Stimulated activated CD4-positive, alpha-beta T cell treated with anti-CD3 and anti-CD28 coated beads, Interleukin-1b, Interleukin-23, amount 100 ng/mL, for 48 hours (primary cell): ENCODE measurements around the gene SUSD5.

ENCODE experiments used
- DNase-seq: peaks from one replicate; pipeline ENCODE4 v3.0.0-alpha.2; 2020

The SUSD5 gene

GRCh38 chr3:33218446-33219174 is at the start of gene SUSD5:
Gene SUSD5 (minus strand): TSS chr3:33218810. CDS start chr3:33218797, 13 bp downstream.
- DNase-seq: no peak

DNA sequence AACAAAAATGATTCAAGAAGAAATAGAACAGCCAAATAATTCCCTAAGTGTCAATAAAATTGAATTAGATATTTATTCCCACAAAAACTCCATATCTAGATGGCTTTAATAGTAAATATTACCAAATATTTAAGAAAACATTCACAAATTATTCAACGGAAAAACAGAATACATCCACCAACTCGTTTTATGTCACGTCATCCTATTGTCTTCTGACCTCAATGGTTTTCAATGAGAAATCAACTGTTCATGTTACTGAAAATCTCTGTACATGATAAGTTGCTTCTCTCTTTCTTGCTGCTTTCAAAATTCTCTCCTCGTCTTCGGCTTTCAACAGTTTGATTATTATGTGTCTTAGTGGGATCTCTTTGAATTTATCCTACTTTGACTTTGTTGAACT is 41.5 kb upstream of the SUSD5 start:
- no peak for DNase-seq

DNA sequence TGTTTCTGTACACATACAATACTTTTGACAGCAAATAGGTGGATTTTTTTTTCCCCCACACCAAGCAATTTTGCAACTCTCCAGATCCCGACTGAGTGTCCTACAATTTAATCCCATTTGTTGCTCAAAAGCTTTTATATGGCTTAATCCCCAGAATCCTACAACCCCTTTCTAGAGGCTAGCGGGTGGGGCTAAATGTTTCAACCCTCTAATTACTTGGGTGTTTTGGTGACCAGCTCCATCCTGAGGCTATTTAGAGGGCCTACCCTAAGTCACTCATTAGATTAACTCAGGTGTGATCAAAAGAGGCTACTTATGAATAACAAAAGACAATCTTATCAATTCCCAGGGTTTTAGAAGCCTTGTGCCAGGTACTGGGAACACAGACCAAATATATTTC is 37.6 kb upstream of the SUSD5 start:
- no peak for DNase-seq

GRCh38 chr3:33250712-33251111 is 32.1 kb upstream of the SUSD5 start:
- no peak for DNase-seq

DNA sequence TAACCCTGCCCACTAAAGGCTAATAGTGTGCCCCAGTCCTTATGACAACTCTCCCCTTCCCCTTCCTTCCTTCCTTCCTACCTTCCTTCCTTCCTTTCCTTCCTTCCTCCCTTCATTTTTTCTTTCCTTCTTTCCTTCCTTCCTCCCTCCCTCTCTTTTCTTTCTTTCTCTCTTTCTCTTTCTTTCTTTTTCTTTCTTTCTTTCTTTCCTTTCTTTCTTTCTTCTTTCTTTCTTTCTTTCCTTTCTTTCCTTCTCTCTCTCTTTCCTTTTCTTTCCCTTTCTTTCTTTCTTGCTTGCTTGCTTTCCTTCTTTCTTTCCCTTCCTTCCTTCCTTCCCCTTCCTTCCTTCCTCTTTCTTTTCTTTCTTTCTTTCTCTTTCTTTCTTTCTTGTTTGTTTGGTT is 28.2 kb upstream of the SUSD5 start:
- no peak for DNase-seq

- no peak for DNase-seq
These were observed 21.7 kb upstream of the SUSD5 start for GRCh38 chr3:33240261-33240660.

GRCh38 chr3:33238923-33239322 is 20.3 kb upstream of the SUSD5 start:
- no peak for DNase-seq

- DNase-seq: no peak
These were observed 18.8 kb upstream of the SUSD5 start for GRCh38 chr3:33237439-33237838.

- DNase-seq: no peak
These were observed 17.4 kb upstream of the SUSD5 start for GRCh38 chr3:33236005-33236404.

GRCh38 chr3:33233884-33234283 is 15.3 kb upstream of the SUSD5 start:
- no peak for DNase-seq

- no peak for DNase-seq
These were observed 13.3 kb upstream of the SUSD5 start for GRCh38 chr3:33231756-33232465.

DNA sequence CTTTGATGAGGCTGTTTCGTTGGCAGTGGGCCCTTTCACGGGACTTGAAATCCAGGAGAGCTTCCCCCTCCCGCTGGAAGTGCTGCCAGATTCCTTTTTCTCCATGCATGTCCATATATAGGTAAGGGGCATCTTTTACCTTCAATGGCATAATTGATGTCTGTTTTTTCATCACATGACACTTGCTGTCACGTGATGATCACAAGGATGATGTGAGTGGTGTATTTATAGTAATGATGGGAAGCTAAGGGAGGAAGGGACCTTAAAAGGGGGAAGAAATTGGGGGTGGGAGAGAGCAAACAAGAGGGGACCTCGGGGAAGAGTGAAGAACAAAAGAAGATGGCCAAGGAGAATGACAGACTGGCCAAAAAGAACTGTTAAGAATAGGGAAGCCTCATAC is 11.3 kb upstream of the SUSD5 start:
- DNase-seq: no peak

GRCh38 chr3:33229066-33229465 is 10.5 kb upstream of the SUSD5 start:
- no peak for DNase-seq

- no peak for DNase-seq
These were observed 2.6 kb upstream of the SUSD5 start for GRCh38 chr3:33221241-33221640.

DNA sequence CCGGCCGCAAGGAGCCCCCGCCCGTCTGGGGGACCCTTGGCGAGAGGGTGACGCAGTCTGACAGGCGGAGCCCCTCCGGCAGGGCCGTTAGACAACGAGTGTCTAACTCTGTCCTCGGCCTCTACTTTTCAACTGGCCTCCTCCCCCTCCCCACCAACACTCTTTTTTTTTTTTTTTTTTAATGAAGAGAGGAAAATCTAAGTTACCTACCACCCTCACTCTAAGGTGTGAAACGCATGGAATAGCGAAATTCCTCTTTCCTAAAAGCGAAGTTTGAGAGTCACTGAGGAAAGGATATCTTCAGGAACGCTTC is 521 bp upstream of the SUSD5 start:
- no peak for DNase-seq

DNA sequence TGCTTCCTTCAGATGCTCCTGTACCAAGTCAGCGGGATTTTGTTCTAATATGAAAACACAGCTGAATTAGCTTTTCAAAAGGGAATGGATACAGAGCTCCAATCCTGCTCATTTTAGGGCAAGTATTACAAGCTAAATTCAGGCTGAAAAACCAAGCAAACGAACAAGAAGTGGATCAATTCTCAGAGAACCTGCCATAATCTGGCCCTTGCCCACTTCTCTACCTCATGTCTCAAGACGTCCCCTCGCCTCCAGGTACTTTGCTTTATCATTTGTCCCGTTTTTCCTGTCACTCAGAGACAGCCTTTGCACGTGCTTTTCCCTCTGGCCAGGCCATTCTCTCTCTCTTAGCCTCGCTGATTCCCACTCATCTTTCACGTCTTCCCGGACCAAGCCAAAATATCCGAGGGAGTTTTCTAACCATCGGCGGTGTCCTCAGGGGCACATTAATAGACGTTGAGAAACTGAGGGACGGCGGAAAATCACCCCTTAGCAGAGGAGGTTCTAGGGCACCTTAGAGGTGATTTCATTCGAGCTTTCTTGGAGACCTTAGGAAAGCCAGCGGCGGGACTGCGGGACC is 654 bp downstream of the SUSD5 start:
- no peak for DNase-seq

DNA sequence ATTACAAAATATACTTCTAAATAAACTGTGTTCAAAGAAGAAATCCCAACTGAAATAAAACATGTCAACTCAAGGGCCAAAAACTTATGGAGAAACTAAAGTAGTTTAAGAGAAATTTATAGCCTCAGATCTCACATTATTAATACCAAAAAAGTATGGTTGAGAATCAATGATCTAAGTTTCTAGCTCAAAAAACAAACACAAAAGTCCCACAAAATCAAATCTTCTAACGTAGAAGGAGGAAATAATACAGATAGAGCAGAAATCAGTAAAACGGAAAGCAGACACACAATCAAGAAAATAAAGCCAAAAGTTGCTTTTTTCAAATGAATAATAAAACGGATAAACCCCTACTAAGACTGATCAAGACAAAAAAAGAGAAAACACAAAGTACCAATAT is 2.9 kb downstream of the SUSD5 start:
- DNase-seq: no peak

- DNase-seq: no peak
These were observed 6.2 kb downstream of the SUSD5 start for GRCh38 chr3:33212406-33212805.

GRCh38 chr3:33211444-33211843 is 7.2 kb downstream of the SUSD5 start:
- no peak for DNase-seq

GRCh38 chr3:33209357-33209756 is 9.3 kb downstream of the SUSD5 start:
- DNase-seq: no peak

- no peak for DNase-seq
These were observed 15.7 kb downstream of the SUSD5 start for GRCh38 chr3:33202711-33203457.

GRCh38 chr3:33201195-33201594 is 17.4 kb downstream of the SUSD5 start:
- no peak for DNase-seq

- no peak for DNase-seq
These were observed 22.1 kb downstream of the SUSD5 start for GRCh38 chr3:33196538-33196937.

DNA sequence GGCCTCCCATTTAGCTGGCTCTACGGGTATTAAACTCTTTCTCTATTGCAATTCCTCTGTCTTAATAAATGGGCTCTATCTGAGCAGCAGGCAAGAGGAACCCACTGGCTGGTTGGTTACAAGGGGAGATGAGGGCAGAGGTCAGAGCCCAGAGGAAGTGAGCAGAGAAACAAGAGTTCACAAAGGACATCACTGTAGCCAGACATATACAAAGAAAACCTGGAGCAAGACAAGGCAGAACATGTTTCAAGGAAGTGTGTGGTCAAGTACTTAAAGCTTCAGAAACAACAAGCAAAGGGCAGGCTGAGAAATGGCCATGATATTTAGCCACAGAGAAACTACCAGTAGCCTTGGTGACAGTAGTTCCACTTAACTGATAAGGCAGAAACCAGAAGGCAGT is 24.3 kb downstream of the SUSD5 start:
- DNase-seq: no peak
